Measurements from ENCODE around the gene MLH3. TPM values are rescaled to one million over a fixed set of nuclear protein-coding genes. Genes with fewer than 3 reads are reported as not detected.
"Not testable (repeated sequence)": the region's sequence is repeated elsewhere in the genome, so short reads cannot be mapped to it uniquely, and the experiment has no call there.

The MLH3 gene
- total RNA-seq, 3 donors from 2014 or later = 31.8 to 53.1 (median 42.9) TPM

GRCh38 chr14:75068294-75069120 is 17.2 kb upstream of the MLH3 start:
- intact Hi-C loops (cut with DNase I; ENCODE audit: low total_unique reads) = no loop called here
- Histone ChIP-seq H3K36me3 (no peaks in the 10 kb centered on the region), H3K4me1 (peaks cover 0 to 8% of the 10 kb centered on the region in 2 donors)

DNA sequence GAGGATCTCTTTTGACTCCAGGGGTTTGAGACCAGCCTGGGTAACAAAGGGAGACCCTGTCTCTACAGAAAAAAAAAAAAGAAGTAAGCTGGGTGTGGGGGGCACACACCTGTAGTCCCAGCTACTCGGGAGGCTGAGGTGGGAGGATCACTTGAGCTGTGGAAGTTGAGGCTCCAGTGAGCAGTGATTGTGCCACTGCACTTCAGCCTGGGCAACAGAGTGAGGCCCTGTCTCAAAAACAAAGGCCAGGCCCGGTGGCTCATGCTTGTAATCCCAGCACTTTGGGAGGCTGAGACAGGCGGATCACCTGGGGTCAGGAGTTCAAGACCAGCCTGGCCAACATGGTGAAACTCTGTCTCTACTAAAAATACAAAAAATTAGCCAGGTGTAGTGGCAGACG is 16.5 kb upstream of the MLH3 start:
- H3K4me1 ChIP-seq; H3K36me3 ChIP-seq; H3K9me3 ChIP-seq; H3K27me3 ChIP-seq; DNase-seq (ENCODE audit: low spot score in 2 of 2); H3K4me3 ChIP-seq; intact Hi-C loops (cut with DNase I; ENCODE audit: low total_unique reads): not testable (repeated sequence)
- H3K27ac ChIP-seq = peak overlapping the region; percentile 93 to 98

More at GRCh38 chr14:75068294-75069120, 17.2 kb upstream of the MLH3 start:
- no peak for DNase-seq (ENCODE audit: low spot score in 2 of 2)
- Histone ChIP-seq H3K27me3 (no peaks in the 10 kb centered on the region), H3K4me3 (peak overlapping the region; percentile 31 to 69 (median 65)), H3K9me3 (no peaks in the 10 kb centered on the region), H3K27ac (peak overlapping the region; percentile 93 to 98)
- TF ChIP-seq POLR2AphosphoS5 (IDR thresholded peaks at IDR 0.05) = no peak
- TF ChIP-seq POLR2A (IDR thresholded peaks at IDR 0.05) = no peak
- TF ChIP-seq CTCF (IDR thresholded peaks at IDR 0.05) = no peak

DNA sequence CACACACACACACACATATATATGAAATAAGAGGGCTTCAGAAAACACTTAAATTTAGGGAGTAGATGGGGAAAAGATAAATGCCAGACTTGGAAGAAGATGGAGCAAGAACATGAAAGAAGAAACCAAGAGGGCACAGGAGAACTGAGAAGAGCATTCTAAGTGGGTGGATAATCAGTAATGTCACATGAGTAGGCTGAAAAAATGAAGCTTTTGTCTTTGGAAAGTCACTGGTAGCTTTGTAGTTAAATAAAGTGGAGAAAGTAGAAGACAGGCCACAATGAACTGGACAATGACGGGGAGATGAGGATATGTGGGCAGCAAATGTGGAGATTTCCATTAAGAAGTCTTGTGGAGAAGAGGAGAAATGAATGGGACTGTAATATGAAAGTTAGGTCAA is 15.9 kb upstream of the MLH3 start:
- Histone ChIP-seq H3K4me3 (no peak overlapping the region), H3K27me3 (no peaks in the 10 kb centered on the region), H3K27ac (no peak overlapping the region), H3K4me1 (peaks cover 7 to 8% of the 10 kb centered on the region in 2 donors), H3K9me3 (no peaks in the 10 kb centered on the region), H3K36me3 (no peaks in the 10 kb centered on the region)
- DNase-seq (ENCODE audit: low spot score in 2 of 2) = no peak
- TF ChIP-seq CTCF (IDR thresholded peaks at IDR 0.05) = no peak
- TF ChIP-seq POLR2AphosphoS5 (IDR thresholded peaks at IDR 0.05) = no peak
- TF ChIP-seq POLR2A (IDR thresholded peaks at IDR 0.05) = no peak
- intact Hi-C loops (cut with DNase I; ENCODE audit: low total_unique reads) = no loop called here

DNA sequence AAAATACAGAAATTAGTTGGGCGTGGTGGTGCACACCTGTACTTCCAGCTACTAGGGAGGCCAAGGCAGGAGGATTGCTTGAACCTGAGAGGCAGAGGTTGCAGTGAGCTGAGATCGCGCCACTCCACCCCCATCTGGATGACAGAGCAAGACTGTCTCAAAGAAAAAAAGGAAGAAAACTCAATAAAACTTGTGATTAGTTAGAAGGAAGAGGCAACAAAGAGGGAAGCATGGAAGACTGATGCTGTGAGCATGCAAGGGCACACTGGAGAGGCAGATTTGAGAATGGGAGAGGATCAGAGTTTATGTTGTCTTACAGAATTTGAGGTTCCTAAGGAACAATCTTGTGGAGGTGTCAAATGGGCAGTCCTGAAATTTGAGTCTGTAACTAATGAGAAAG is 15.4 kb upstream of the MLH3 start:
- Histone ChIP-seq H3K27me3 (no peaks in the 10 kb centered on the region), H3K4me3 (no peak overlapping the region), H3K27ac (no peak overlapping the region), H3K9me3 (no peaks in the 10 kb centered on the region), H3K36me3 (no peaks in the 10 kb centered on the region), H3K4me1 (peaks cover 7 to 8% of the 10 kb centered on the region in 2 donors)
- DNase-seq (ENCODE audit: low spot score in 2 of 2) = no peak
- intact Hi-C loops (cut with DNase I; ENCODE audit: low total_unique reads) = no loop called here
- TF ChIP-seq CTCF (IDR thresholded peaks at IDR 0.05) (no peak), POLR2AphosphoS5 (IDR thresholded peaks at IDR 0.05) (no peak), POLR2A (IDR thresholded peaks at IDR 0.05) (no peak)

DNA sequence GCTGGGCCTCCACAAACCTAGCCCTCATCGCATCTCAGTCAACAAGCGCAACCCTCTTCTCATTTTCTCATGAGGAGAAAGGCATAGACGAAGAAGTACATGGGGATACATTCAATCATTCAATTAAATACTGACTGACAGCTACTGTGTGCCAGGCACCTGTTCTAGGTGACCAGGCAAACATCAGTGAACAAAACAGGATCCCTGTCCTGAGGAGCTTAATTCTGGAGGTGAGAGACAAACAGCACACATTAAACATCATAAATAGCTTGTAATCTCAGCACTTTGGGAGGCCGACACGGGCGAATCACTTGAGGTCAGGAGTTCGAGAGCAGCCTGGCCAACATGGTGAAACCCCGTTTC is 12.9 kb upstream of the MLH3 start:
- intact Hi-C loops (cut with DNase I; ENCODE audit: low total_unique reads) = no loop called here
- Histone ChIP-seq H3K27ac (peak overlapping the region; percentile 79 to 88), H3K36me3 (no peaks in the 10 kb centered on the region), H3K4me3 (peak overlapping the region; percentile 67 to 85 (median 74)), H3K9me3 (no peaks in the 10 kb centered on the region), H3K27me3 (no peaks in the 10 kb centered on the region), H3K4me1 (peaks cover 0 to 7% of the 10 kb centered on the region in 2 donors)
- TF ChIP-seq POLR2A (IDR thresholded peaks at IDR 0.05) (no peak), POLR2AphosphoS5 (IDR thresholded peaks at IDR 0.05) (no peak), CTCF (IDR thresholded peaks at IDR 0.05) (no peak)
- DNase-seq (ENCODE audit: low spot score in 2 of 2) = no peak
